Lower lobe of right lung (tissue), 2 donors: ENCODE results near the gene CFAP45. TPM values are rescaled to one million over a fixed set of nuclear protein-coding genes. Genes with fewer than 3 reads are reported as not detected.

ENCODE experiments used
- ATAC-seq, 2 donors: fragments of 200-7000 bp; cut with Tn5 transposase; one replicate each; pipeline ENCODE4 v1.9.1; 2020 to 2022; ENCODE audit warnings: mild to moderate bottlenecking in 2 of 2, moderate library complexity in 2 of 2
- DNase-seq: peaks from one replicate; pipeline ENCODE4 v3.0.0-alpha.2; 2020
- H3K27ac ChIP-seq: fragments of 200-600 bp; one replicate; pipeline ENCODE4 v1.8.0; 2022
- H3K27me3 ChIP-seq: fragments of 200-600 bp; one replicate; pipeline ENCODE4 v1.8.0; 2022; ENCODE audit warnings: low read depth
- H3K36me3 ChIP-seq: fragments of 200-600 bp; one replicate; pipeline ENCODE4 v1.8.0; 2022; ENCODE audit warnings: mild to moderate bottlenecking
- H3K4me1 ChIP-seq: fragments of 200-600 bp; one replicate; pipeline ENCODE4 v1.8.0; 2022
- H3K4me3 ChIP-seq: fragments of 200-600 bp; one replicate; pipeline ENCODE4 v1.8.0; 2022; ENCODE audit warnings: mild to moderate bottlenecking
- H3K9me3 ChIP-seq: fragments of 200-600 bp; one replicate; pipeline ENCODE4 v1.8.0; 2022
- intact Hi-C: fragments of 100-400 bp; cut with DNase I; formaldehyde crosslinking; loops from one replicate; pipeline ENCODE4 v1.11.0; 2022
- total RNA-seq: library from RNA; stranded (reverse); fragmentation: NEBNext Ultra II Directional; extraction: Animal tissue kit (Norgen Biotek cat#: 25700); gene quantifications from one replicate; pipeline ENCODE4 v1.2.1, GENCODE V29; 2021
- TF ChIP-seq, protein P1 (sequence below): fragments of 200-600 bp; IDR thresholded peaks from one replicate; pipeline ENCODE4 v1.8.0; 2022; ENCODE audit warnings: antibody characterized with exemption, mild to moderate bottlenecking
- donor health status: DM: no; HTN: yes; CAD: no; lungs with severe emphysema.

CFAP45 gene
- total RNA-seq, 1 donor from 2014 or later: 10.2 TPM

DNA sequence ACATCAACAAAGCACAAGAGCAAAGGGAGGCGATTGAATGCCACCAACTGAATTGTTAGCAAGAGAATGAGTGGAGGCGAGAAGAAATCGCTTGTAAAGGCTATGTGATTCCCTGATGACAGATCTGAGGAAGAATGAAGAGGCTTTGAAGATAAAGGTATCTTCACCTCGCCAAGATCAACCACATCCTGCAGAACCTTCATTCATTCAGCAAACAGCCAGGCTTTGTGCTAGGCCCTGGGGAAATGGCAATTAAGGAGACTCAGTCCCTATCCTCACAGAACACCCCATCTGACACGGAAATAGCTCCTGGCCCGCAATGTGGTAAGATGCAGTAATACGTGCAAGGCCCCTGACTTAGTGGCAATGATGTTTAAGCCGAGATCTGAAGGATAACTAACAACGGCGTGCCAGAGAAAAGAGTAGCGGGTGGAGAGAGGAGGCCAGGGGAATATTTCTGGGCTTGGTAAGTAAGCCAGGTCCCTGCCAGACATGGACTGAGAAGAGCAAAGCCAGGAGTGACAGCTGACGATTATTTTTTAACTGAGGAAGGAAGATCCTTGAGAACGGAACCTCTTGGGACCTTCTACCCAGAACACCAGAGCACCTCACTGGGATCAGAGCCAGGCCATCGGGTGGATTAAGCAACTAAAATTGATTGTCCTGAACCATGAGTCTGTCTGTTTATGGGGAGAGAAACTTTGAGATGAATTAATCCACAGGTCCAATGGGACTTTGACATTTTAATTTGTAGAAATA, 32.9 kb downstream of the CFAP45 start:
- Histone ChIP-seq H3K36me3 (no peaks in the 10 kb centered on the region), H3K9me3 (no peaks in the 10 kb centered on the region), H3K4me1 (peaks cover 9% of the 10 kb centered on the region), H3K4me3 (no peak overlapping the region), H3K27me3 (no peaks in the 10 kb centered on the region), H3K27ac (peak overlapping the region; percentile 59)
- TF ChIP-seq, protein P1, sequence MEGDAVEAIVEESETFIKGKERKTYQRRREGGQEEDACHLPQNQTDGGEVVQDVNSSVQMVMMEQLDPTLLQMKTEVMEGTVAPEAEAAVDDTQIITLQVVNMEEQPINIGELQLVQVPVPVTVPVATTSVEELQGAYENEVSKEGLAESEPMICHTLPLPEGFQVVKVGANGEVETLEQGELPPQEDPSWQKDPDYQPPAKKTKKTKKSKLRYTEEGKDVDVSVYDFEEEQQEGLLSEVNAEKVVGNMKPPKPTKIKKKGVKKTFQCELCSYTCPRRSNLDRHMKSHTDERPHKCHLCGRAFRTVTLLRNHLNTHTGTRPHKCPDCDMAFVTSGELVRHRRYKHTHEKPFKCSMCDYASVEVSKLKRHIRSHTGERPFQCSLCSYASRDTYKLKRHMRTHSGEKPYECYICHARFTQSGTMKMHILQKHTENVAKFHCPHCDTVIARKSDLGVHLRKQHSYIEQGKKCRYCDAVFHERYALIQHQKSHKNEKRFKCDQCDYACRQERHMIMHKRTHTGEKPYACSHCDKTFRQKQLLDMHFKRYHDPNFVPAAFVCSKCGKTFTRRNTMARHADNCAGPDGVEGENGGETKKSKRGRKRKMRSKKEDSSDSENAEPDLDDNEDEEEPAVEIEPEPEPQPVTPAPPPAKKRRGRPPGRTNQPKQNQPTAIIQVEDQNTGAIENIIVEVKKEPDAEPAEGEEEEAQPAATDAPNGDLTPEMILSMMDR: no peak
- DNase-seq: no peak
- intact Hi-C loops: no loop called here
- ATAC-seq: peak in 1 of 2 donors; percentile 12

DNA sequence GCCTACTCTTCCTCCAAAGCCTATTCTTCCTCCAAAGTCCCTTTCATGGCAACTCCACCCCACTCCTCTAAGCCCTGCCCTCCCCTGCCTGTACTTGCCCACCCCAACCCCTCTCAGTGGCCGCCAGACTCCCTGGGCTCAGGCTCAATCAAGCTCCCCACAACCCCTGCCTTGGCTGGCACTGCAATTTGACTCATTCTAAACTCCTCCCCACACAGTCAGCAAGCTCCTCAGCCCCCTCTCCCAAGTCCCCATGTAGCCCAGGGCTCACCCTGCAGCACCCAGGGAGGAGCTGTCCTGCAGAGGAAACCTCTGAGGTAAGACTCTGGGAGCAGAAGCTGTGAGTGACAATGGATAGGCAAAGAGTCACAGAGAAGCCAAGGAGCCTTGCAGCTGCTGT, 33.9 kb downstream of the CFAP45 start:
- DNase-seq: no peak
- Histone ChIP-seq H3K27me3 (no peaks in the 10 kb centered on the region), H3K27ac (no peak overlapping the region), H3K36me3 (no peaks in the 10 kb centered on the region), H3K4me3 (no peak overlapping the region), H3K9me3 (no peaks in the 10 kb centered on the region), H3K4me1 (peaks cover 9% of the 10 kb centered on the region)
- no peak for ATAC-seq
- intact Hi-C loops: no loop called here
- TF ChIP-seq, protein P1: no peak

DNA sequence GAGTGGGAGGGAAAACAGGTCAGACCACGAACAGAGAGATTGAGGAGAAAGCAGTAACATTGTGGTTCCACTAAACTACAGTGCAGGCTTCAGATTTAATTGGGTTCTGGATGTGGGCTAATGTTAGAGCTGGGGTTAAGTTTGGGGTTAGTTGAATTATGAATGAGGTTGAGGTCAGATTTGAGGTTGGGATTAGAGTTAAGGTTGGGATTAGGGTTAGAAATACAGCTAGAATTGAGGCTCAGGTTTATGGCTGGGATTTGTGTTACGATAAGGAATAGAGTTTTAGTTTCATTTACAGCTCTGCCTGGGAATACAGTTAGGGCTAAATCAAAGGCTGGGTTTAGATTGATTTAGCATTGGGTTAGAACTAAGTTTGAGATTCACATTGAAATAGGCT, 35.7 kb downstream of the CFAP45 start:
- no peaks in the 10 kb centered on the region for H3K36me3 ChIP-seq
- TF ChIP-seq, protein P1: no peak
- DNase-seq: no peak
- no peak for ATAC-seq
- H3K4me1 ChIP-seq: peaks cover 9% of the 10 kb centered on the region
- H3K4me3 ChIP-seq: no peak overlapping the region
- no peak overlapping the region for H3K27ac ChIP-seq
- intact Hi-C loops: no loop called here
- H3K27me3 ChIP-seq: no peaks in the 10 kb centered on the region
- no peaks in the 10 kb centered on the region for H3K9me3 ChIP-seq

DNA sequence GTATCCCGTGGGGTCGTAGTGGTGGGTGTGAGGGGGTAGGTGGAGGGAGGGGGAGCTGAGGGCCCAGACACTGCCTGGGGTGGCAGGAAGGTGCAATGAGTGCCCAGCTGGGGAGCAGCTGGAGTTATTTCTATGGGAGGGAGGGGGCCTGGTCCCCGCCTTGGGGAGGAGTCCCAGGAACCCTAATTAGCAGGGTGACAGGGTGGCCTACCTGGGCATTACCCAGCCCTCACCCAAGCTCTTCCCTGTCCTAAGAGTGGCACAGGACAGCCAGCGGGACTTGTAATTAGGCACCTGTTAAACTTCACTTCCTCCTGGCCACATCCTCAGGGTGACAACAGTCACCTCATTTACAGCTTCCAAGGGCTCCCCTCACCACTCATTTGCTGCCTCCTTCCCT, 37.4 kb downstream of the CFAP45 start, which contains the start of gene VSIG8:
Gene VSIG8 (minus strand): TSS at position 101 of the 400 bp plus-strand sequence. CDS start 136 bp downstream, outside the sequence.
- Histone ChIP-seq H3K27ac (no peak within 1 kb of the TSS), H3K4me3 (no peak within 1 kb of the TSS), H3K9me3 (no peaks in the 10 kb centered on the region), H3K27me3 (no peaks in the 10 kb centered on the region), H3K4me1 (peaks cover 2% of the 10 kb centered on the region), H3K36me3 (no peaks in the 10 kb centered on the region)
- DNase-seq (no peak), ATAC-seq (no peak)
- intact Hi-C loops: no loop called here
- TF ChIP-seq, protein P1: no peak

DNA sequence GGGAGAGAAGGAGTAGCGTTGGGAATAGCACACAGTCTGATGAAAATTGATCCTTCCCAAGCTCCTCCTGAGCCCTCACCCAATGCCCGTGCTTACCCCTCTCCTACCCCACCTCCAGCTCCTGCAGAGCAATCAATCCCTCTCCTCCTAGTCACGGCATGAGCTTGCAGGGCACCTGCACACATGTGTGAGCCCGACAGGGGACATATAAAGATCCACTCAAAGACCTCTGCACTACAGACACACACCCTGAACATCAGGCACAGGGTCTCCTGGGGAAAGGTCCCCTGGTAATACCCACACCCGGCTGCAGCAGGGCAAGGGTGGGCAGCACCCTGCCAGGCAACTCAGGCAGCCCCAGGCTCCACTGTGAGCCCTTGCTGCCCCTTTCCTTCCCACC, 37.9 kb downstream of the CFAP45 start:
- DNase-seq: no peak

More for the DNA sequence above, 37.9 kb downstream of the CFAP45 start:
- H3K27ac ChIP-seq: no peak overlapping the region
- TF ChIP-seq, protein P1: no peak
- no peak overlapping the region for H3K4me3 ChIP-seq
- no peaks in the 10 kb centered on the region for H3K9me3 ChIP-seq
- H3K36me3 ChIP-seq: no peaks in the 10 kb centered on the region
- no peaks in the 10 kb centered on the region for H3K27me3 ChIP-seq
- intact Hi-C loops: no loop called here
- H3K4me1 ChIP-seq: no peaks in the 10 kb centered on the region
- no peak for ATAC-seq
